Measurements from ENCODE around the gene MOCS1.

Gene MOCS1

DNA sequence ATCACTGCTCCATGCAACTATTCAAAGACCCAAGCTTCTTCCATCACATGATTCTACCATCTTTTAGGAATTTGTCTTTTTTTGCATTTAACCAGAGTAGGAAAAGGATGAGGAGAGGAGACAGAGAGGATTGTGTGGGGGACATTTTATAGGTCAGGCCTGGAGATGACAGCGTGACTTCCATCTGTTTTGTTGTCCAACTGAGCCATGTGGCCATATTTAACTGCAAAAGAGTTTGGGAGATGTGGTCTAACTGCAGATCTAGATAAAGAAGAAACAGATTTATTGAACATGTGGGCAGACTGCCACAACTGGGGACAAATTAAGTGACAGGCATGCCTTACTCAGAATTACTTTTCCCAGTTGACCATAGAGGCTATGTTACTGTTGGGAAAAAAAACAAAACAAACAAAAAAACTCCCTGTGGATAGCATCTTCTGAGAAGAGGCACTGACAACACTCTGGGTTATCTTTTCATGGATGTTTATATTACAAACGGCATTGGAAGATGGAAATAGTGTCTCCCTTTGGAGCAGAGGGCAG lies 18.9 kb upstream of the MOCS1 start:
- Histone ChIP-seq H3K36me3 (no peaks in the 10 kb centered on the region), H3K27ac (peak overlapping the region; percentile 67 to 76), H3K4me3 (no peak overlapping the region), H3K4me1 (peaks cover 0 to 29% (median 18%) of the 10 kb centered on the region in 4 donors), H3K9me3 (no peaks in the 10 kb centered on the region), H3K27me3 (no peaks in the 10 kb centered on the region)
- DNase-seq = no peak
- TF ChIP-seq, protein P1, sequence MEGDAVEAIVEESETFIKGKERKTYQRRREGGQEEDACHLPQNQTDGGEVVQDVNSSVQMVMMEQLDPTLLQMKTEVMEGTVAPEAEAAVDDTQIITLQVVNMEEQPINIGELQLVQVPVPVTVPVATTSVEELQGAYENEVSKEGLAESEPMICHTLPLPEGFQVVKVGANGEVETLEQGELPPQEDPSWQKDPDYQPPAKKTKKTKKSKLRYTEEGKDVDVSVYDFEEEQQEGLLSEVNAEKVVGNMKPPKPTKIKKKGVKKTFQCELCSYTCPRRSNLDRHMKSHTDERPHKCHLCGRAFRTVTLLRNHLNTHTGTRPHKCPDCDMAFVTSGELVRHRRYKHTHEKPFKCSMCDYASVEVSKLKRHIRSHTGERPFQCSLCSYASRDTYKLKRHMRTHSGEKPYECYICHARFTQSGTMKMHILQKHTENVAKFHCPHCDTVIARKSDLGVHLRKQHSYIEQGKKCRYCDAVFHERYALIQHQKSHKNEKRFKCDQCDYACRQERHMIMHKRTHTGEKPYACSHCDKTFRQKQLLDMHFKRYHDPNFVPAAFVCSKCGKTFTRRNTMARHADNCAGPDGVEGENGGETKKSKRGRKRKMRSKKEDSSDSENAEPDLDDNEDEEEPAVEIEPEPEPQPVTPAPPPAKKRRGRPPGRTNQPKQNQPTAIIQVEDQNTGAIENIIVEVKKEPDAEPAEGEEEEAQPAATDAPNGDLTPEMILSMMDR (IDR thresholded peaks at IDR 0.05) = no peak
- intact Hi-C loops (cut with DNase I; ENCODE audit: low total_unique reads) = no loop called here

GRCh38 chr6:39952167-39952566 lies 17.9 kb upstream of the MOCS1 start:
- TF ChIP-seq, protein P1 (IDR thresholded peaks at IDR 0.05) = no peak
- intact Hi-C loops (cut with DNase I; ENCODE audit: low total_unique reads) = no loop called here

DNA sequence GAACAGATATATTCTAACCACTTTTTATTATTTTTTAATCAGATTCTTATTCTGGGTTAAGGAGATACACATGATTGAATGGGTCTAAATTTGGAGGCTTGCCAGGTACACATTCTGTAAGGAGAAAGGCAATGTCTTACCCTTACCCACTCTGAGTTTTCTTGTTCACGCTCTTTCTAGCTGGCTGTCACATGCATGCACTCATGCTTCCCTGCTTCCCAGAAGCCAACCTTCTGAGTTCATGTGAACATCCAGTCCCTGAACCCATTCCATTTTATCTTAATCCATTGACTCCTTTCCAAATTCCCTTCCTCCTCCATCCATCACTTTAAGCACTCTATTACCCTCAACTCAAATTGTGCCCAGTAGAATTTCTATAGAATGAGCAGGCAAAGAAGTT lies 17.5 kb upstream of the MOCS1 start:
- TF ChIP-seq, protein P1 (IDR thresholded peaks at IDR 0.05) = no peak
- Histone ChIP-seq H3K9me3 (no peaks in the 10 kb centered on the region), H3K27me3 (no peaks in the 10 kb centered on the region), H3K4me3 (no peak overlapping the region), H3K36me3 (no peaks in the 10 kb centered on the region), H3K4me1 (peaks cover 0 to 29% (median 18%) of the 10 kb centered on the region in 4 donors), H3K27ac (peak overlapping the region; percentile 67 to 76)
- DNase-seq = no peak
- intact Hi-C loops (cut with DNase I; ENCODE audit: low total_unique reads) = no loop called here

More at GRCh38 chr6:39952167-39952566, 17.9 kb upstream of the MOCS1 start:
- no peak overlapping the region for H3K4me3 ChIP-seq
- DNase-seq = peak in 1 of 2 donors; percentile 47
- H3K27ac ChIP-seq = peak overlapping the region; percentile 67 to 76
- no peaks in the 10 kb centered on the region for H3K9me3 ChIP-seq
- H3K27me3 ChIP-seq = no peaks in the 10 kb centered on the region
- peaks cover 0 to 29% (median 18%) of the 10 kb centered on the region in 4 donors for H3K4me1 ChIP-seq
- no peaks in the 10 kb centered on the region for H3K36me3 ChIP-seq

DNA sequence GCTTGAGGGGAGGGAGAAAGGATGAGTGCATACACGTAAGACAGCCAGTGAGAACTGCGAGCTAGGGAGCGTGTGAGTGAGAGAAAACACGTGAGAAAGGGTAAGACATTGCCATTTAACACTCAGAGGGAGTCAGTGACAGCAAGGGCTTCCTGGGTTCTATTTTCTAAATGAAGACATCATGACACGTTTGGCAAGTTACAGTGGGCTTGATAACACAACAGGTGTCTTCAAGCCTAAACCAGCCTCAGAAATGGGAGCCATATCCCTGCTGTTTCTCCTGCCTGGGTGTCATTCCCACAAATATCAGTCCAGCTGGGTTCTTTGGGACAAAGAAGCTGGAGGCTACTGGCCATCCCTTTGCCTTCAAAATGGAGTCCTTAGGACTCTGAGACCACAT lies 16.9 kb upstream of the MOCS1 start:
- intact Hi-C loops (cut with DNase I; ENCODE audit: low total_unique reads) = no loop called here
- Histone ChIP-seq H3K27me3 (no peaks in the 10 kb centered on the region), H3K36me3 (no peaks in the 10 kb centered on the region), H3K27ac (peak overlapping the region; percentile 67 to 76), H3K4me1 (peaks cover 0 to 29% (median 18%) of the 10 kb centered on the region in 4 donors), H3K4me3 (no peak overlapping the region), H3K9me3 (no peaks in the 10 kb centered on the region)
- TF ChIP-seq, protein P1 (IDR thresholded peaks at IDR 0.05) = no peak
- DNase-seq = no peak

DNA sequence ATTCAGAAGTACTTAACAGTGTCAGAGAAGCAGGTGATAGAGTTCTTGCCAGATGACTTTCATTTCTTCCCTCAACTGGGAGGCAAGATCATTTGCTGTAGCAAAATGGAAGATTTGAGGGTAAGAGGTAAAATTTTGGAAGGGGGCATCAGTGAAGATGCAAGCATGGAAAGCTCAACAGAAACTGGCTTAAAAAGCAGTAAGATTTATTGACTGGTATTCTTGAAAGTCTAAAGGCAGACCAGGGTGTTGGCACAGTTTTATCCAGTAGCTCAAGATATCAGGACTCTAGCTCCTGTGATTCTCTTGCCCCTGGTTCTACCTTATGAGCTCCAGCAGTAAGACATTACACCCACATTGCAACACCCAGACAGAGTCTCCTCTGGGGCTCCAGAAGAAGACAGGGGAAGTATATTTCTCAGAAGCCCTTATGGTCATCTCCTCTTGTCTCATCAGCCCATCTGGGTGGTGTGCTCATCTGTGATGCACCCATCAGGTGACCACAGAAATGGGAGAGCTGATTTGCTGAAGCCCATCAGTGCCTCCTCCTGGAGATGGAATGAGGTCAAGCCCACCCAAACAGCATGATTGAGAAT lies 16.0 kb upstream of the MOCS1 start:
- intact Hi-C loops (cut with DNase I; ENCODE audit: low total_unique reads) = no loop called here
- H3K27me3 ChIP-seq = no peaks in the 10 kb centered on the region
- no peaks in the 10 kb centered on the region for H3K9me3 ChIP-seq
- peaks cover 0 to 29% (median 18%) of the 10 kb centered on the region in 4 donors for H3K4me1 ChIP-seq
- H3K36me3 ChIP-seq = no peaks in the 10 kb centered on the region
- TF ChIP-seq, protein P1 (IDR thresholded peaks at IDR 0.05) = no peak
- no peak for DNase-seq
- no peak overlapping the region for H3K27ac ChIP-seq
- H3K4me3 ChIP-seq = no peak overlapping the region

Measured in tibial artery (tissue), 4 donors.